Camera-type eye (tissue), 1 donor: ENCODE measurements around the gene SGCD. TPM values are rescaled to one million over a fixed set of nuclear protein-coding genes. Genes with fewer than 3 reads are reported as not detected.

ENCODE experiments used
- total RNA-seq: library from RNA; depleted of rRNA; stranded (reverse); fragments of >200 nt; gene quantifications from one replicate; pipeline ENCODE4 v1.2.3, GENCODE V29; 2014

The SGCD gene
- 46.4 TPM for total RNA-seq

GRCh38 chr5:156326718-156327259, at the start of gene SGCD:
Gene SGCD, plus strand, starts transcription at chr5:156327164.

